HCEC 1CT (cell line): ENCODE results near the gene EMC9.

Experiments used
- DNase-seq: peaks from one replicate; pipeline ENCODE4 v3.0.0-alpha.2; 2017

EMC9 gene

GRCh38 chr14:24102357-24103048 is 38.9 kb downstream of the EMC9 start:
- DNase-seq: no peak

- DNase-seq: no peak
Observed at GRCh38 chr14:24100982-24101494, 40.4 kb downstream of the EMC9 start.

- DNase-seq: no peak
Observed at GRCh38 chr14:24100197-24100981, 41.0 kb downstream of the EMC9 start.

GRCh38 chr14:24098927-24099813 is 42.2 kb downstream of the EMC9 start:
- no peak for DNase-seq

- DNase-seq: no peak
Observed at GRCh38 chr14:24098229-24098926, 43.0 kb downstream of the EMC9 start.

GRCh38 chr14:24096545-24097181 is 44.7 kb downstream of the EMC9 start:
- no peak for DNase-seq

- DNase-seq: peak; percentile 41
Observed at GRCh38 chr14:24095271-24096068, 45.9 kb downstream of the EMC9 start.

GRCh38 chr14:24094841-24095270 is 46.5 kb downstream of the EMC9 start:
- DNase-seq: no peak

GRCh38 chr14:24093901-24094840 is 47.2 kb downstream of the EMC9 start, which contains the start of gene PCK2:
PCK2 (plus strand) TSS chr14:24094311; CDS start chr14:24094406, 95 bp downstream.
- peak; percentile 90 for DNase-seq

GRCh38 chr14:24093207-24093900 is 48.0 kb downstream of the EMC9 start:
- no peak for DNase-seq

GRCh38 chr14:24092505-24093206 is 48.7 kb downstream of the EMC9 start:
- no peak for DNase-seq

GRCh38 chr14:24092110-24092504 is 49.3 kb downstream of the EMC9 start:
- DNase-seq: no peak

GRCh38 chr14:24089890-24090289 is 51.5 kb downstream of the EMC9 start:
- DNase-seq: no peak
